GM23338 (cell line): ENCODE measurements around the gene DEK. TPM values are rescaled to one million over a fixed set of nuclear protein-coding genes. Genes with fewer than 3 reads are reported as not detected.

ENCODE experiments used
- ATAC-seq: fragments of 200-7000 bp; cut with Tn5 transposase; 3 replicates; pipeline ENCODE4 v1.9.1; 2020
- DNase-seq: peaks from one replicate; pipeline ENCODE4 v3.0.0-alpha.2; 2015; ENCODE audit warnings: low spot score
- H2AFZ ChIP-seq: fragments of 200-600 bp; sonication (generic); 2 replicates; pipeline ENCODE4 v1.8.0; 2016; ENCODE audit warnings: antibody characterized with exemption, mild to moderate bottlenecking, moderate library complexity
- H3F3A ChIP-seq: fragments of 200-600 bp; sonication (generic); replicated peaks from 2 replicates; pipeline ENCODE4 v1.8.0; 2017; ENCODE audit warnings: antibody characterized with exemption, mixed run types, low read depth
- H3K27ac ChIP-seq: fragments of 200-600 bp; sonication (generic); 2 replicates; pipeline ENCODE4 v1.6.1; 2016; ENCODE audit warnings: low read depth
- H3K27me3 ChIP-seq: fragments of 200-600 bp; sonication (generic); 2 replicates; pipeline ENCODE4 v1.8.0; 2016; ENCODE audit warnings: mild to moderate bottlenecking, mixed run types, moderate library complexity; ENCODE audit not compliant: insufficient read depth
- H3K36me3 ChIP-seq: fragments of 200-600 bp; sonication (generic); 2 replicates; pipeline ENCODE4 v1.8.0; 2016; ENCODE audit warnings: mild to moderate bottlenecking; ENCODE audit not compliant: insufficient read depth
- H3K4me1 ChIP-seq: fragments of 200-600 bp; sonication (generic); 2 replicates; pipeline ENCODE4 v1.8.0; 2016; ENCODE audit warnings: mild to moderate bottlenecking, moderate library complexity; ENCODE audit not compliant: insufficient read depth
- H3K4me2 ChIP-seq: fragments of 200-600 bp; sonication (generic); 2 replicates; pipeline ENCODE4 v1.7.1; 2017; ENCODE audit warnings: mixed run types
- H3K4me3 ChIP-seq: fragments of 200-600 bp; sonication (generic); 2 replicates; pipeline ENCODE4 v1.6.1; 2016; ENCODE audit warnings: mixed run types
- H3K79me2 ChIP-seq: fragments of 200-600 bp; sonication (generic); replicated peaks from 2 replicates; pipeline ENCODE4 v1.8.0; 2017; ENCODE audit warnings: mild to moderate bottlenecking; ENCODE audit not compliant: insufficient read depth
- H3K9me2 ChIP-seq: fragments of 200-600 bp; sonication (generic); 2 replicates; pipeline ENCODE4 v1.8.0; 2017; ENCODE audit not compliant: insufficient read depth
- H4K20me1 ChIP-seq: fragments of 200-600 bp; sonication (generic); replicated peaks from 2 replicates; pipeline ENCODE4 v1.8.0; 2017; ENCODE audit warnings: mild to moderate bottlenecking; ENCODE audit not compliant: insufficient read depth
- H3K27ac Mint-ChIP-seq: 2 replicates; pipeline ENCODE4 v1.8.0; 2020; ENCODE audit warnings: inconsistent platforms, mild to moderate bottlenecking, moderate library complexity, mixed read lengths
- H3K27me3 Mint-ChIP-seq: 3 replicates; pipeline ENCODE4 v1.8.0; 2022; ENCODE audit warnings: low read depth, mild to moderate bottlenecking, moderate library complexity, mixed read lengths, inconsistent platforms; ENCODE audit not compliant: insufficient read depth, poor library complexity
- H3K36me3 Mint-ChIP-seq: 3 replicates; pipeline ENCODE4 v1.8.0; 2021; ENCODE audit warnings: low read depth, mild to moderate bottlenecking, inconsistent platforms, moderate library complexity, mixed read lengths
- H3K4me1 Mint-ChIP-seq: 3 replicates; pipeline ENCODE4 v1.8.0; 2020; ENCODE audit warnings: mild to moderate bottlenecking, inconsistent platforms, mixed read lengths
- H3K4me3 Mint-ChIP-seq: 3 replicates; pipeline ENCODE4 v1.8.0; 2021; ENCODE audit warnings: moderate library complexity, mild to moderate bottlenecking, inconsistent platforms, mixed read lengths
- H3K9me3 Mint-ChIP-seq: 3 replicates; pipeline ENCODE4 v1.8.0; 2020; ENCODE audit warnings: moderate library complexity, mild to moderate bottlenecking, inconsistent platforms, mixed read lengths
- CREB1 ChIP-seq: fragments of 250-450 bp; sonication (Bioruptor Pico); IDR thresholded peaks from 2 replicates; pipeline ENCODE4 v1.5.0; 2020; ENCODE audit warnings: low read depth, mild to moderate bottlenecking, moderate library complexity
- CTCF ChIP-seq, 2 experiments: fragments of 200-600 bp in 1 of 2; sonication (generic) in 1 of 2; conservative IDR thresholded peaks; 2 replicates each; pipeline versions ENCODE4 v1.5.1 to v1.6.1; 2016 to 2017; ENCODE audit warnings: antibody characterized with exemption in 2 of 2, low read depth in 2 of 2, mild to moderate bottlenecking in 2 of 2, moderate library complexity in 1 of 2
- ETS1 ChIP-seq: IDR thresholded peaks from 2 replicates; pipeline ENCODE4 v1.6.1; 2016; ENCODE audit warnings: antibody characterized with exemption
- EZH2 ChIP-seq: fragments of 200-600 bp; sonication (generic); IDR thresholded peaks from one replicate; pipeline ENCODE4 v1.8.0; 2017; ENCODE audit warnings: antibody characterized with exemption, mild to moderate bottlenecking, low read depth; ENCODE audit not compliant: unreplicated experiment
- EZH2phosphoT487 ChIP-seq: fragments of 200-600 bp; sonication (generic); IDR thresholded peaks from one replicate; pipeline ENCODE4 v1.8.1; 2018; ENCODE audit warnings: antibody characterized with exemption; ENCODE audit not compliant: unreplicated experiment
- JUNB ChIP-seq: IDR thresholded peaks from one replicate; pipeline ENCODE4 v1.6.1; 2016; ENCODE audit warnings: antibody characterized with exemption; ENCODE audit not compliant: unreplicated experiment
- NANOG ChIP-seq: IDR thresholded peaks from 2 replicates; pipeline ENCODE4 v1.6.1; 2016; ENCODE audit warnings: antibody characterized with exemption, borderline replicate concordance
- POLR2AphosphoS5 ChIP-seq: IDR thresholded peaks from 2 replicates; pipeline ENCODE4 v1.6.1; 2016; ENCODE audit warnings: antibody characterized with exemption, low read depth
- STAT1 ChIP-seq: IDR thresholded peaks from one replicate; pipeline ENCODE4 v1.6.1; 2016; ENCODE audit warnings: antibody characterized with exemption; ENCODE audit not compliant: unreplicated experiment
- ZNF114 ChIP-seq: fragments of 250-450 bp; sonication (Bioruptor Pico); IDR thresholded peaks from 2 replicates; pipeline ENCODE4 v1.5.0; 2020; ENCODE audit warnings: mild to moderate bottlenecking, moderate library complexity
- ZNF331 ChIP-seq: fragments of 250-450 bp; sonication (Bioruptor Pico); IDR thresholded peaks from 2 replicates; pipeline ENCODE4 v1.5.0; 2020; ENCODE audit warnings: low read depth, mild to moderate bottlenecking, moderate library complexity
- ZNF462 ChIP-seq: fragments of 250-450 bp; sonication (Bioruptor Pico); IDR thresholded peaks from 2 replicates; pipeline ENCODE4 v1.5.0; 2020; ENCODE audit warnings: mild to moderate bottlenecking, moderate library complexity
- polyA plus RNA-seq: library from polyadenylated mRNA; unstranded; fragments of >200 nt; fragmentation: Nextera tagmentation; extraction: Ambion mirVana; gene quantifications from 2 replicates; pipeline ENCODE4 v1.2.1, GENCODE V29; 2016
- total RNA-seq: library from RNA; depleted of rRNA; stranded (reverse); fragments of >200 nt; shearing (Covaris generic); gene quantifications from 2 replicates; pipeline ENCODE4 v1.2.3, GENCODE V29; 2014

The DEK gene
- total and polyA plus RNA-seq, 2 experiments from 2014 or later, result 218 to 582 TPM

- H3K79me2 ChIP-seq, result no peaks in the 10 kb centered on the region
- H4K20me1 ChIP-seq, result no peaks in the 10 kb centered on the region
- H3K27ac ChIP-seq, result no peak overlapping the region; the same call in 1 of the 2 replicates
- H3K4me1 Mint-ChIP-seq, result peaks cover 20% of the 10 kb centered on the region
- no peak overlapping the region; the same call in 1 of the 2 replicates for H3K27ac Mint-ChIP-seq
- H3K9me3 Mint-ChIP-seq, result peaks cover 20% of the 10 kb centered on the region
- H3K4me3 ChIP-seq, result no peak overlapping the region
- H3K9me2 ChIP-seq, result no peaks in the 10 kb centered on the region
- peaks cover 8% of the 10 kb centered on the region; the same call in 1 of the 2 replicates for H3K36me3 ChIP-seq
- peaks cover 12% of the 10 kb centered on the region for H3K36me3 Mint-ChIP-seq
- H3K27me3 ChIP-seq, result no peaks in the 10 kb centered on the region
- ATAC-seq, result no peak
- no peak overlapping the region for H2AFZ ChIP-seq
- H3K4me2 ChIP-seq, result no peak overlapping the region
- no peak for DNase-seq
- no peak for TF ChIP-seq ZNF462
- no peak for TF ChIP-seq STAT1
- TF ChIP-seq CREB1, result no peak
- TF ChIP-seq EZH2, result no peak
- TF ChIP-seq CTCF (conservative IDR thresholded peaks at IDR 0.05; ENCODE audit: low read depth in 2 of 2), result no peak
- TF ChIP-seq ZNF331 (CRISPR knock-in tag), result no peak
- no peak for TF ChIP-seq EZH2phosphoT487
- no peak for TF ChIP-seq POLR2AphosphoS5
- no peak for TF ChIP-seq JUNB
- no peak for TF ChIP-seq NANOG
- no peak for TF ChIP-seq ZNF114 (CRISPR knock-in tag)
- TF ChIP-seq ETS1, result no peak
- H3K4me1 ChIP-seq, result peaks cover 22% of the 10 kb centered on the region
- H3F3A ChIP-seq, result no peaks in the 10 kb centered on the region
- no peak overlapping the region for H3K4me3 Mint-ChIP-seq
- H3K27me3 Mint-ChIP-seq, result peaks cover 9% of the 10 kb centered on the region
Measured at GRCh38 chr6:18308070-18308735, 43.9 kb upstream of the DEK start.
